Erythroblast (primary cell): ENCODE results near the gene MADCAM1.

Experiments
- DNase-seq, 2 experiments: peaks; one replicate each; lab custom pipeline; 2025; lab: John Stamatoyannopoulos, UW
- GATA1 ChIP-seq: IDR thresholded peaks from 2 replicates; pipeline ENCODE4 v1.6.1; 2011; ENCODE audit warnings: low read depth, mild to moderate bottlenecking, control low read depth, low read length, moderate library complexity
- POLR2A ChIP-seq: IDR thresholded peaks from 2 replicates; pipeline ENCODE4 v1.6.1; 2011; ENCODE audit warnings: mild to moderate bottlenecking, low read length

Gene MADCAM1

DNA sequence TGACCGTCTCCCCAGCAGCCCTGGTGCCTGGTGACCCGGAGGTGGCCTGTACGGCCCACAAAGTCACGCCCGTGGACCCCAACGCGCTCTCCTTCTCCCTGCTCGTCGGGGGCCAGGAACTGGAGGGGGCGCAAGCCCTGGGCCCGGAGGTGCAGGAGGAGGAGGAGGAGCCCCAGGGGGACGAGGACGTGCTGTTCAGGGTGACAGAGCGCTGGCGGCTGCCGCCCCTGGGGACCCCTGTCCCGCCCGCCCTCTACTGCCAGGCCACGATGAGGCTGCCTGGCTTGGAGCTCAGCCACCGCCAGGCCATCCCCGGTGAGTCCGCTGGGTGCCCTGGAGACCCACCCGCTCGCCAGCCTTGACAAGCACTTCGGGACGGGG, 2.2 kb downstream of the MADCAM1 start:
- DNase-seq, result no peak
- TF ChIP-seq GATA1, result no peak
- TF ChIP-seq POLR2A, result no peak

DNA sequence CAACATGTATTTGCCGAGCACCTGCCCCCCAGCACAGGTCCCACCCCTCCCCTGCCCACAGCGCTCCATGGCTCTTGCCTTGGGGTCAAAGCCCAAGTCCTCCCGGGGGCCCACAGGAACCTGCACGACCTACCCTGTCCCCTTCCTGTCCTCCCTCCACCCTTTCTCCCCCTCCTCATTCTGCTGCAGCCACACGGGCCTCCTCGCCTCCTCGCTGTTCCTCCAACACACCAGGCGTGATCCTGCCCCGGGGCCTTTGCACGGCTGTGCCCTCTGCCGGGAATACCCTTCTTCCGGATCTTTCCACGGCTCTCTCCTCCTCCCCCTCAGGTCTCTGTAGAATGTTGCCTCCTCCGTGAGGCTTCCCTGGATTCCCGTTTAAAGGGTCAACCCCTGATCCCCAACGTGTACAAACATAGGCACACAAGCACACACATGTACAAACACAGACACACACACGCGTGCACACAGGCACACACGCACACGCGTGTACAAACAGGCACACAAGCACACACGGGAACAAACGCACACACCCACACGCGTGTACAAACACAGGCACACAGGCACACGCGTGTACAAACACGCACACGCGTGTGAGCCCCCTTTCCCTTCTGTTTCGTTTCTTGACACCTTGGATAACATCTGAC, 2.8 kb downstream of the MADCAM1 start:
- TF ChIP-seq POLR2A, result no peak
- no peak for TF ChIP-seq GATA1
- no peak for DNase-seq

DNA sequence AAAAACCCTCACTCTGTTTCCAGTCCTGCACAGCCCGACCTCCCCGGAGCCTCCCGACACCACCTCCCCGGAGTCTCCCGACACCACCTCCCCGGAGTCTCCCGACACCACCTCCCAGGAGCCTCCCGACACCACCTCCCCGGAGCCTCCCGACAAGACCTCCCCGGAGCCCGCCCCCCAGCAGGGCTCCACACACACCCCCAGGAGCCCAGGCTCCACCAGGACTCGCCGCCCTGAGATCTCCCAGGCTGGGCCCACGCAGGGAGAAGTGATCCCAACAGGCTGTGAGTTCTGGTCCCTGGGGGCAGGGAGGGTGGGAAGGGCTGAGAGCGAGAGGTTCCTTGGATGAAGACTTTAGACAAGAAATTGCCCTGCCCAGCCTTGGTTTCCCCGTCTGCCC, 5.4 kb downstream of the MADCAM1 start:
- TF ChIP-seq POLR2A (no peak), GATA1 (no peak)
- no peak for DNase-seq

DNA sequence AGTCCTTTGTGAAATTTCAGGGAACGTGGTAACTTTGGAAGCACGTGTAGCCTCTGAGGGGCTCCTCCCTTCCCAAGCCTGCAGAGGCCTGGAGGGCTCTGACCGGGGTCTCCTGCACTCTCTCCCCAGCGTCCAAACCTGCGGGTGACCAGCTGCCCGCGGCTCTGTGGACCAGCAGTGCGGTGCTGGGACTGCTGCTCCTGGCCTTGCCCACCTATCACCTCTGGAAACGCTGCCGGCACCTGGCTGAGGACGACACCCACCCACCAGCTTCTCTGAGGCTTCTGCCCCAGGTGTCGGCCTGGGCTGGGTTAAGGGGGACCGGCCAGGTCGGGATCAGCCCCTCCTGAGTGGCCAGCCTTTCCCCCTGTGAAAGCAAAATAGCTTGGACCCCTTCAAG, 8.3 kb downstream of the MADCAM1 start:
- DNase-seq, result no peak
- TF ChIP-seq POLR2A, result no peak

DNA sequence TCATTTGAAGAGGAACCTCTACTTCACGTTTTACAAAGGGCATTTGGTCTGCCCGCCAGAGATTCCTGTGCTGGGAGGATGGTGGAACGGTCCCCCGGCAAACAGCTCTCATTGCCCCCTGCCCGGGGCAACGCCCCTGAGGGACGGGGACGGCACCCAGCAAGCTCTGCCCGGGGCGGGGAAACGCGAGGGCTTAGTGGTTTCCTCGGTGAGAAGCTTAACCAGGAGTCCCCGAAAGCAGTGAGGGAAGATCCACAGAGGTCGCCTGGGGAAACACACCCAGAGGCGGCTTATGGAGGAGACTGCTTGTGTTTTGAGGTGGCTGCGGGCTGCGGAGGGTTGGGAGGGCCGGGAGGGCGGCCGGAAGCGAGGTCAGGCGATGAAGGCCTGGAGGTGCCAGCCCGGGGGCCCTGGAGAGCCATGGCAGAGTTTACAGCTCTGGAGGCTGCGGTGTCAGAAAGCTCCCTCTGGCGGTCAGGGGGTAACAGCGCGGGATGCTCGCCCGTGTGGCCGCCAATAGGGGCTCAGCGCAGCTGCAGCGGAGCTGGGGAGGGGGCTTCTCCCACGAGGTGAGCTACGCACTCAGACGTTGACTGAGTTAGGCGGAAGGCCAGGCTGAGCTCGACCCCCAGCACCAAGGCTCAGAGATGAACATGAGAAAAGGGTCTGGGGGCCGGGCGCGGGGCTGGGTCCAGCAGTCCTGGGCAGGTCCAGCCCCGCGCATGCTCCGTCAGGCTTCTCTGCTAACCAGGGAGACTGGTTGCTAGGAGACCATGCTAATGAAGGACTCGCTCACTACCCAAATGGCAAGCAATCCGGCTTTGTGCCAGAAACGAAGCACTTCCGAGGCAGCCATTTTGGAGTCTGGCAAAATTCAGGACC, 10.4 kb downstream of the MADCAM1 start:
- peak; percentile 99 for DNase-seq
- TF ChIP-seq POLR2A (peak; percentile 23), GATA1 (no peak)

GRCh38 chr19:507286-508203, 11.3 kb downstream of the MADCAM1 start, which contains the start of gene TPGS1:
Gene TPGS1 (plus strand): TSS chr19:507497. CDS start chr19:507507, 10 bp downstream.
- TF ChIP-seq POLR2A (peak; percentile 73), GATA1 (no peak)
- peak; percentile 97 to 98 for DNase-seq

DNA sequence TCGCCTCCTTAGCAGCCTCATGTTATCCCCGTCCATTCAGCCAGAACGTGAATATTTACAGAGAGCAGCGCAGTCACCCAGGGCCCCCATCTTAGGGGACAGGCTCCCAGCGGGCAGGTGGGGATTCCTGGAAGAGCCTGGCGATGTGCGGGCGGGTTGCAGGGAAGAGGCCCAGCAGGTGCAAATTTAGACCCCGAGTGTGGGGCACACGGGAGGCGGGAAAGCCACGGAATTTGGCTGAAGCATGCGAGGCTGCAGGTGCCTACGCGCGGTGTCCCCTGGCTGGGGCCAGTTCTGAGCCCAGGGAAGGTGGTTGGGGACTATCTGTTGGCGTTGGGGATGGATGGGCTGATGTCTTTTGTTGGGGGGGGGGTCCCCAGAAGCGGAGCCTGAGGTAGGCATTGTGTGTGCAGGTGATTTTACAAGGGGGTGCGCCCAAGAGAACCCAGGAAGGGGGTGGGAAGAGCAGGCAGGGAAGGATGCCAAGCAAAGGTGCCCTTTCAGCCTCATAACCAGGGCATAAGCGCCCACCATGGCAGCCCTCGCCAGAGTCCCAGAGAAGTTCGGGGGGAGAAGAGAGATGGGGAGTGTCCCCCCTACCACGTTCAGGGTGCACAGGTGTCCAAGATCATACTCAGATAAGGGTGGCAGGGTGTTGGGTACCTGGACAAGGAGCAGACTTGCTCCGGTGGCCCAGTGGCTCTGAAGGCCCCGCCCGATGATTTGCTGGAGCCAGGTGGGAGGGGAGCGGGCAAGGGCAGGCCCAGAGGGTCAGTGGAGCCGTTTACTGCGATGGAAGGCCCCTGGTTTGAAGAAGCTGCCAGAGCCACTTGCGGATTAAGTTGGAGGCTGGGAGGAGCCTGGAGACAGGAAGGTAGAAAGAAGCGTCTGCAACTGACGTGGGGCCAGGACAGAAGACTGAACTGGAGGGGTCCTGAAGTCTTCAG, 12.2 kb downstream of the MADCAM1 start:
- no peak for DNase-seq
- no peak for TF ChIP-seq POLR2A
- TF ChIP-seq GATA1, result no peak

DNA sequence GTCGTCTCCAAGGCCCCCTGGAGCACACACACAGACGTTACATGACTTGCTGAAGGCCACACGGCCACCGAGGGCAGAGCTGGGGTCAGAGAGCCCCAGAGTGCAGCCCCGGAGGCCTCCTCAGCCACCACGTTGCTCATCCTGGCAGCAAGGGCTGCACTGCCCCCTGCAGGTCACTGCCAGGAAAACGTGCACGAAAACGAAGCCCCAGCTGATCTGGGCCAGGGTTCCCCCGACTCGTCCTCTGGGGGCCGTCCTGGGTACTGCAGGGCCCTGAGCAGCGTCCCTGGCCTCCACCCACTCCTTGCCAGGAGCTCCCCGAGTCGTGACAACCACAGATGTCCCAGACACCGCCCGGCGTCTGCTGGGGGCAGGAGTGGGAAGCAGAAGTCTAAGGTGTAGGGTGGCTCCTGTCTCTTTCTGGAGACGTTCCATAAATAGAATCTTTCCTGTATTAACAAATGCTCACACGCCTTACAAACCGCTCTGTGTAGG, 14.4 kb downstream of the MADCAM1 start:
- DNase-seq, result peak; percentile 95 to 96
- TF ChIP-seq GATA1, result no peak
- TF ChIP-seq POLR2A, result no peak

DNA sequence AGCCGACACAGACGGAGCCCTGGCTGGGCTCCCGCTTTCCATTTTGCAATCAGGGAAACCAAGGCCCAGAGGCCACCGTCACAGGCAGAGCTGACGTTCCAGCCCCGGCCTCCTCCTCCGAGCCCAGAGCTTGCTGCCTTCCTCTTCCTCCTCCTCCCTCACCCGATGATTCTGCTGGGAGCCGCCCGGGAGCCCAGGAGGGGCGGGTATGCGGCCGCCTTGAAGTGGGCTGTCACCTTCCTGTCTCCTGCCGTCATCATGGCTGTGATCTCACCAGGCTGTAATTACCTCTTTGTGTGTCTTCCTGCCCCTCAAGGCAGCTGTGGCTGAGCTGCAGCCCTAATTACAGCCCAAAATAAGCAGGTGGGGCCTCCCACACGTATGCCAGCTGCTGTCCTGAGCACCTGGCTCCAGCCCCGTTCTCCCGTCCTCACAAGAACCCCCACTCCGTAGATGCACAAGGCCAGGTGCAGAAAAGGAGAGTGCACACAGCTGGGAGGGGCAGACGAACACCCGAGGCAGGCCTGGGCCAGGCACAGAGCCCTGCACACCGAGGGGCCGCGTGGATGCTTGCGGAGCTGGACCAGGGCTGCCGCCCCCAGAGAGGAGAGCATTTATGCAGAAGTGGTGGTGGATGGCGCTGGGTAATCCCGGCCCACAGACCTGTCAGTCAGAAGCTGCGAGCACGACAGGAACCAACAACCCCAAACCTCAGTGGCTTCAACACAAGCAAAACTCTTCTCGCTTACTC, 15.0 kb downstream of the MADCAM1 start:
- peak; percentile 53 to 75 for DNase-seq
- TF ChIP-seq POLR2A, result peak; percentile 35
- TF ChIP-seq GATA1, result no peak

DNA sequence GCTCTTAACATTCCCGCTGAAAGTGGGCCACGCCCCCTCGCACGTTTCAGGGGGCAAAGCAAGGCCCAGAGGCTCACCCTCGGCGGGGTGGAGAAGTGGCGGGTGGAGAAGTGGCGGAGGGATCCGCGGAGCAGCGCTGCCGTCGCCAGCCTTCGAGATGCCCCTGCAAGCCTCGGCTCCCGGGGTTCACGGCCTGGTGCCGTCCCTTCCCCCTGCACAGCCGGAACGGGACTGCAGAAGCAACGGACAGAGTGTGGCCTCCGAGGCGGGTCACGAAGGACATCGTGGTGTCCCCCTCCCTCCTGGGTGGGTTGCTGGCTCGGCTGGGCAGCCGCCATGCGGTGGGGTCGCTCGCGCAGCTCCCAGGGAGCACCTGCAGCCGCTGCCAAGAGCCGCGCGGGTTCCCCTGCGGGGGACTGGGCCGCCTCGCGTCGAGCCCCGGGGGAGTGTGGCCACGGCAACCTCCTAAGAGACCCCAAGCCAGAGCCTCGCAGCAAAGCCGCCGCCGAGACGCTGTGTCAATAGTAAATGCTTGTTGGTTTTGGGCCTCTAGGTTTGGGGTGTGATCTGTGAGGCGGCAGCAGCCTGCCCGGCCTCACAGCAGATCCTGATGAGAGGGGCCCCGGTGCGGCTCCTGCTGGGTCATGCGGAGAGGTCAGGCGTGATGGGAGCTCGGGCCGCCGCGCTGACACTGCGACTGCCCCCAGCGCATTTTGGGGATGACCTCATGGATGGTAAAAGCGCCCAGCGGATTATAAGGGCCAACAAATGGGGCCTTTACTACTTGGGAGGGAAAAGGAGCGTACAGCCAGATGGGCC, 16.5 kb downstream of the MADCAM1 start:
- peak; percentile 43 to 76 for DNase-seq
- TF ChIP-seq GATA1, result no peak
- no peak for TF ChIP-seq POLR2A
